T1000 (cell line): ENCODE results near the gene ETHE1.

Experiments
- DNase-seq: peaks from one replicate; lab custom pipeline; 2025; ENCODE audit warnings: mixed read lengths; lab: John Stamatoyannopoulos, UW

The ETHE1 gene

GRCh38 chr19:43489310-43489709 lies 37.7 kb downstream of the ETHE1 start:
- DNase-seq, result no peak

GRCh38 chr19:43488179-43488578 lies 38.8 kb downstream of the ETHE1 start:
- no peak for DNase-seq

- DNase-seq, result no peak
Observed at GRCh38 chr19:43486412-43486811, 40.6 kb downstream of the ETHE1 start.

- no peak for DNase-seq
Observed at GRCh38 chr19:43485951-43486350, 41.0 kb downstream of the ETHE1 start.

GRCh38 chr19:43483281-43483680 lies 43.7 kb downstream of the ETHE1 start:
- no peak for DNase-seq

GRCh38 chr19:43482193-43482592 lies 44.8 kb downstream of the ETHE1 start:
- DNase-seq, result no peak

DNA sequence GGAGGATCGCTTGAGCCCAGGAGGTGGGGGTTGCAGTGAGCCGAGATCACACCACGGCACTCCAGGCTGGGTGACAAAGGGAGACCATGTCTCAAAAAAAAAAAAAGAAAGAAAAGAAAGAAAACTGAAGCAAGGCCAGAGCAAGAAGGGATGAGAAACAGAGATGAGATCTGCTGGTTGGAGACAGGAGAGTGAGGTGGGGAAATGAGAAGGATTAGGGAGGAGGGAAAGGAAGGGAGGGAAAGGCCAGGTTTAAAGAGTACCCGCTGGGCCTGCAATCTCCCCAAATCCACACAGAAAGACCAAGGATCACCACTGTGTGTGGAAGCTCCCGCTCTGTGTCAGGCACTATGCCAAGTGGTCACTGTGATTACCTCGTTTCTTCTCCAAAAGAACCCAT lies 45.3 kb downstream of the ETHE1 start:
- DNase-seq, result no peak

GRCh38 chr19:43480574-43480973 lies 46.4 kb downstream of the ETHE1 start:
- DNase-seq, result no peak

GRCh38 chr19:43479961-43480561 lies 46.9 kb downstream of the ETHE1 start:
- DNase-seq, result no peak

DNA sequence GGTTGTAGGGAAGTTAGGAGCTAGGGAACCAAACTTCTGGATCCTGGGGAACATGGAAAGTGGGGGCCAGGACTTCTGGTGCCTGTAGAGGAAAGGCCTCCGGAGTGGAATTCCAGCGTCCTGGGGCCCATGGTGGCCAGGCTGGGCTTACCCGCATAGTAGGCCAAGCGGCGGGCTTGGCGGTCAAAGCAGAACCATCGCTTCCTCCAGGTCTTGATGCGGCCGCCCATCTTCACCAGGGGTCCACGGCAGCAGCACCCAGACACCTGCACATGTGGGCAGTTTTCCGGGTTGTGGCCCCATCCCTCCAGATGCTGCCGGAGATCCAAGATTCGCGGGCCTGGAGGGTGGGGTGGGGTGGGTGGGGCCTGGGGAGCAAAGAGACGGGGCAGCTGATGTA lies 47.8 kb downstream of the ETHE1 start:
- no peak for DNase-seq

GRCh38 chr19:43478323-43478722 lies 48.7 kb downstream of the ETHE1 start:
- no peak for DNase-seq

- DNase-seq, result no peak
Observed at GRCh38 chr19:43476606-43477005, 50.4 kb downstream of the ETHE1 start.

GRCh38 chr19:43474986-43475705 lies 51.9 kb downstream of the ETHE1 start:
- DNase-seq, result peak; percentile 90

DNA sequence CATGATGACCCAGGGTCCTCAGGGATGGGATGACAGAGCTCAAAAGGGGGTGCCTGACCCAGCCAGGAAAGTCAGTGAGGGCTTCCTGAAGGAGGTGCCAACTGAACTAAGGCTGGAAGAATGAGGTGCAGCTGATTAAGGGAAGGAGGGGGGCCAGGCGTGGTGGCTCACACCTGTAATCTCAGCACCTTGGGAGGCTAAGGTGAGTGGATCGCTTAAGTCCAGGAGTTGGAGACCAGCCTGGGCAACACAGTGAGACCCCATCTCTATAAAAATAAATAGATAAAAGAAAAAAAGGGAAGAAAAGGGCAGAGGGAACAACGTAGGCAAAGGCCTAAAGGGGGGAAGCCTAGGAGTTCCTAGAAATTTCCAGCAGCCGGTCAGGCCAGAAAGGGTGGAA lies 52.5 kb downstream of the ETHE1 start:
- DNase-seq, result no peak

DNA sequence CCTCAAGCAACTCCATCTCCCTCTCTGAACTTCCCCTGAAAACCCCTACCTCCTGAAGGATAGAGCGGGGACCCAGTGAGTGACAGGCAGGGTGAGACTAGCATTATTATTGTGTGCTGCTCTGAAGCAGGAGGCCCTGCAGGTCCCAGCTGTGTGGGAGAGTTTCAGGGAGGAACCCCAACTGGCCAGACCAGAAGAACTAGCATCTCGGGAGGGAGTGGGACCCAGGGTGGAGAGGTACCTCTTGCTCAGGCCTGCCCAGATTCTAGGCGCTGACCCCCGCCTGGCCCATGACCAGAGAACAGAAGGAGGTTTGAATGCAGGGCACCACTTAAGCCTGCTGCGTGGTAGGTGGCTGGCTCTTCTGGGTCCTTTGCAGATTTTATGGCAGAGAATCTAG lies 55.9 kb downstream of the ETHE1 start:
- DNase-seq, result no peak

DNA sequence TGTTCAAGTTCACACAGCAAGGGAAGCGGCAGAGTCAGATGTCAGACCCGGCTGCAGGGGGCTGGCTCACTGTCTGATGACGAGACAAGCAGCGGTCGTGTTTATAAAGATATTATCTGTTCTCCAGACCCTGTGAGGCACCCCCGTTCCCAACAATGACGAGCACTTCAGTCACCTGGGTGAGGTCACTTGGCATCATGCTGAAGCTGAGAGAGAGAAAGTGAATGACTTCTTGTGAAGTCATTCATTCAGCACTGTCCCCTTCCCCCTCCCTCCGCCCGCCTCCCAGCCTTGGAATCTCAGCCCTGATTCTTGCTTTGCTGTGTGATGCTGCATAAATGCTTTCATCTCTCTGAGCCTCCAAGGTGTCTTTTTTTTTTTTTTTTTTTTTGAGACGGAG lies 56.7 kb downstream of the ETHE1 start:
- peak; percentile 63 for DNase-seq

DNA sequence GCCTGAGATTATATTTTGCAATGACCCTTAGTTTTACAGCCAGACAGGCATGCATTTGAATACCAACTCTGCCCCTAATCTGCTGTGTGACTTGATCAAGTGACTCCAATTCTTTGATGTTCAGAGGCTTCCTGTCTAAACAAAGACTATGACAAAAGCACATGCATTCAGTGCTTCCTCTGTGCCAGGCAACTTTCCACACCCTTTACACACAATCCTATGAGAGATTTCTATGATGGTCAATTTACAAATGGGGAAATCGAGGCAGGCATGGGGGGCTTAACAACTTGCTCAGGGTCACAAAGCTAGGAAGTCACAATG lies 57.9 kb downstream of the ETHE1 start:
- no peak for DNase-seq

GRCh38 chr19:43468354-43469159 lies 58.4 kb downstream of the ETHE1 start:
- DNase-seq, result no peak

DNA sequence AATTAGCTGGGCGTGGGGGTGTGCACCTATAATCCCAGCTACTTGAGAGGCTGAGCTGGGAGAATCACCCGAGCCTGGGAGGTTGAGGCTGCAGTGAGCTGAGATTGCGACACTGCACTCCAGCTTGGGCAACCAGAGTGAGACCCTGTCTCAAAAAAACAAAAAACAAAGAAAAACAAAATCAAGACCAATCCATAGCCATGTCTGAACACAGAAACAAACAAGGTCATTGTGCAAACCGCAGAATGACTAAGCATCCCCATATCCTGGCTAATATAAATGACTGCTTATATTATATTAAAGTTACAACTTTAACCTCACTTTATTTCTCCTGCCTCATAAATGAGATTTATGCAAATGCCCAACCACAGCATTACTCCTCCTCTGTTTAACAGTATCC lies 59.3 kb downstream of the ETHE1 start:
- DNase-seq, result no peak

DNA sequence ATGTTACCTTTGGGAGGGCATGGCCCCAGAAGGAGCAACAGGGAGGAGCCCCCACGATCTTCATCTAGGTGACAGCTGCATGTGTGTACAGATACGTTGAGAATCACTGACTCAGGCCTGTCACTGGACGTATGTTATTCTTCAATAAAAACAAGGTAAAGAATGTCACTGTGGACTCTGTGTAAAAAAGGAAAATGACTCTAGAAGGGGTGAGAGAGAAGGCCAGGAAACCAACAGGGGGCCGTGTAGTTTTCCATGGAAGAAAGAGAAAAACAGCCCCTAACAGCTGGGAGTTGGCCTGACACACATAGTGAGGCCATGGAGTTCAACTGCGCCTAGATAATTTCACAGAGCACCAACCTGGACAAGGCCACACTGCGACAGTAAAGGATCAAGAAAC lies 59.7 kb downstream of the ETHE1 start:
- no peak for DNase-seq

DNA sequence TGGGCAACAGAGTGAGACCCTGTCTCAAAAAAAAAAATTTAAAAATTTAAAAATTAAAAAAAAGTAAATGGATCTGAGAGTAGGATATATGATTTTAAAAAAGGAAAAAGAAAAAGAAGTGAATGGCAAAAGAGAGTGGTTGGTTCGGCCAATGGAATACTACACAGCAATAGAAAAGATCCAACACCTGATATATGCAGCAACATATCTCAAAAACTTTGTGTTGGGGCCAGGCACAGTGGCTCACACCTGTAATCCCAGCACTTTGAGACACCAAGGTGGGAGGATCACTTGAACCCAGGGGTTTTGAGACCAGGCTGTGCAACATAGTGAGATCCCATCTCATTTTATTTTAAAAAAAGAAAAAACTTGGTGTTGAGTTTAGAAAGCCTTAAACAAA lies 60.2 kb downstream of the ETHE1 start:
- no peak for DNase-seq

- DNase-seq, result peak; percentile 66
Observed at GRCh38 chr19:43465468-43466120, 61.4 kb downstream of the ETHE1 start, which contains the start of gene LYPD3. LYPD3 (minus strand) TSS chr19:43465608; CDS start chr19:43465571, 37 bp downstream.
